H1 (cell line): Measurements from ENCODE around the gene CLCN5. TPM values are rescaled to one million over a fixed set of nuclear protein-coding genes. Genes with fewer than 3 reads are reported as not detected.

Experiments
- HDAC2 ChIP-seq, 2 experiments: fragments of 300-600 bp in 1 of 2; sonication (generic) in 1 of 2; IDR thresholded peaks; 2 replicates each; pipeline ENCODE4 v1.6.1; 2011 to 2012; ENCODE audit warnings: low read depth in 2 of 2, low read length in 2 of 2, mild to moderate bottlenecking in 2 of 2, moderate library complexity in 2 of 2, borderline replicate concordance in 1 of 2, inconsistent platforms in 1 of 2
- POLR2AphosphoS5 ChIP-seq: IDR thresholded peaks from 2 replicates; pipeline ENCODE4 v1.6.1; 2011; ENCODE audit warnings: low read depth, low read length
- polyA plus RNA-seq, 7 experiments: library from polyadenylated mRNA; depleted of rRNA in 3 of 7; stranded (reverse) in 5 of 7; unstranded in 2 of 7; fragments of >200 nt in 5 of 7; fragments of 200-250 nt in 2 of 7; gene quantifications; 1 replicate in 5 of 7; 2 replicates in 1 of 7; 4 replicates in 1 of 7; pipeline versions ENCODE4 v1.2.1 to v1.2.3, GENCODE V29; 2011 to 2013; ENCODE audit warnings: missing spikeins in 2 of 7, mixed read lengths in 2 of 7
- total RNA-seq: library from RNA; stranded (reverse); fragmentation: NEBNext Ultra II Directional; extraction: Animal tissue kit (Norgen Biotek cat#: 25700); gene quantifications from 2 replicates; pipeline ENCODE4 v1.2.1, GENCODE V29; 2021

The CLCN5 gene
- total and polyA plus RNA-seq, 2 of the 8 experiments (the other 6 are each of a cell fraction or from before 2014, with no cell fraction given) = 4.2 to 9.7 TPM

GRCh38 chrX:49958727-49959485 lies 36.5 kb downstream of the CLCN5 start (continued):
- TF ChIP-seq POLR2AphosphoS5 (no peak), HDAC2 (IDR thresholded peaks at IDR 0.05; ENCODE audit: borderline replicate concordance in 1 of 2, low read depth in 2 of 2, low read length in 2 of 2) (no peak)
